Effector CD4-positive, alpha-beta T cell (primary cell): ENCODE measurements around the gene CCDC197.

Source experiments
- DNase-seq: peaks from one replicate; pipeline ENCODE4 v3.0.0-alpha.2; 2020

The CCDC197 gene

GRCh38 chr14:93978735-93979134 is 18.4 kb upstream of the CCDC197 start:
- DNase-seq, result no peak

GRCh38 chr14:93980456-93981201 is 16.5 kb upstream of the CCDC197 start:
- no peak for DNase-seq

GRCh38 chr14:93981316-93982229 is 15.5 kb upstream of the CCDC197 start:
- DNase-seq, result no peak

GRCh38 chr14:93982230-93983007 is 14.7 kb upstream of the CCDC197 start:
- no peak for DNase-seq

GRCh38 chr14:93984070-93984469 is 13.0 kb upstream of the CCDC197 start:
- DNase-seq, result no peak

- DNase-seq, result no peak
Observed at GRCh38 chr14:93984987-93985410, 12.1 kb upstream of the CCDC197 start.

GRCh38 chr14:93986955-93987354 is 10.1 kb upstream of the CCDC197 start:
- DNase-seq, result no peak

GRCh38 chr14:93987376-93987775 is 9.7 kb upstream of the CCDC197 start:
- no peak for DNase-seq

GRCh38 chr14:93987815-93988476 is 9.2 kb upstream of the CCDC197 start:
- no peak for DNase-seq

- no peak for DNase-seq
Observed at GRCh38 chr14:93989939-93990338, 7.2 kb upstream of the CCDC197 start.

GRCh38 chr14:93991212-93991611 is 5.9 kb upstream of the CCDC197 start:
- DNase-seq, result no peak

GRCh38 chr14:93991649-93992048 is 5.5 kb upstream of the CCDC197 start:
- DNase-seq, result no peak

- no peak for DNase-seq
Observed at GRCh38 chr14:93993382-93993781, 3.7 kb upstream of the CCDC197 start.

GRCh38 chr14:93994919-93995682 is 2.0 kb upstream of the CCDC197 start:
- DNase-seq, result no peak

- DNase-seq, result no peak
Observed at GRCh38 chr14:93996130-93996695, 888 bp upstream of the CCDC197 start.

- no peak for DNase-seq
Observed at GRCh38 chr14:93997916-93998870, 1.1 kb downstream of the CCDC197 start.

GRCh38 chr14:93998871-93999403 is 1.8 kb downstream of the CCDC197 start:
- DNase-seq, result no peak

- no peak for DNase-seq
Observed at GRCh38 chr14:93999573-93999972, 2.5 kb downstream of the CCDC197 start.

- DNase-seq, result no peak
Observed at GRCh38 chr14:94000267-94000666, 3.2 kb downstream of the CCDC197 start.

- DNase-seq, result no peak
Observed at GRCh38 chr14:94001016-94001415, 3.9 kb downstream of the CCDC197 start.
